Mesodermal cell (in vitro differentiated cells): ENCODE measurements around the gene FILIP1.

Experiments
- H3K27ac ChIP-seq: 2 replicates; pipeline ENCODE4 v1.7.0; 2013; ENCODE audit warnings: mild to moderate bottlenecking, low read depth, low read length, moderate library complexity; ENCODE audit not compliant: severe bottlenecking
- H3K36me3 ChIP-seq: 2 replicates; pipeline ENCODE4 v1.7.1; 2013; ENCODE audit warnings: mild to moderate bottlenecking, low read length, moderate library complexity; ENCODE audit not compliant: control insufficient read depth, insufficient read depth
- H3K4me1 ChIP-seq: one replicate; pipeline ENCODE4 v1.7.1; 2013; ENCODE audit warnings: mild to moderate bottlenecking, low read length; ENCODE audit not compliant: insufficient read depth, control insufficient read depth, poor library complexity, severe bottlenecking
- H3K4me3 ChIP-seq: 2 replicates; pipeline ENCODE4 v1.7.0; 2013; ENCODE audit warnings: low read length, control low read depth, mild to moderate bottlenecking; ENCODE audit not compliant: insufficient read depth, poor library complexity, severe bottlenecking; ENCODE audit errors: extremely low read depth
- H3K9me3 ChIP-seq: 2 replicates; pipeline ENCODE4 v1.7.1; 2013; ENCODE audit warnings: mild to moderate bottlenecking, low read length, moderate library complexity; ENCODE audit not compliant: control insufficient read depth
- WGBS, 2 experiments: methylation state at CpG; one replicate each; pipeline ENCODE4 v1.1.5; 2013; ENCODE audit warnings: missing lambda C conversion rate in 2 of 2; ENCODE audit not compliant: insufficient coverage in 2 of 2; 5-methylcytosine and 5-hydroxymethylcytosine counted together

Gene FILIP1

GRCh38 chr6:75379536-75379935 lies 114.1 kb downstream of the FILIP1 start:
- H3K36me3 ChIP-seq: no peaks in the 10 kb centered on the region
- H3K27ac ChIP-seq: no peak overlapping the region
- peaks cover 19% of the 10 kb centered on the region for H3K4me1 ChIP-seq
- no peak overlapping the region for H3K4me3 ChIP-seq
- no peaks in the 10 kb centered on the region for H3K9me3 ChIP-seq
- WGBS, 2 experiments: 100% methylated on average over 2 of the region's 4 CpGs; no CpG with 5 or more reads in 1 of the 2 experiments

- no peaks in the 10 kb centered on the region for H3K9me3 ChIP-seq
- peaks cover 19% of the 10 kb centered on the region for H3K4me1 ChIP-seq
- no peak overlapping the region for H3K4me3 ChIP-seq
- 30 to 100% methylated on average over 1 to 2 of the region's 2 CpGs for WGBS, 2 experiments
- no peaks in the 10 kb centered on the region for H3K36me3 ChIP-seq
- no peak overlapping the region for H3K27ac ChIP-seq
Measured at GRCh38 chr6:75378101-75378500, 115.5 kb downstream of the FILIP1 start.

GRCh38 chr6:75377386-75377785 lies 116.2 kb downstream of the FILIP1 start:
- H3K27ac ChIP-seq: no peak overlapping the region
- H3K4me3 ChIP-seq: no peak overlapping the region
- no peaks in the 10 kb centered on the region for H3K36me3 ChIP-seq
- H3K4me1 ChIP-seq: peaks cover 18% of the 10 kb centered on the region
- H3K9me3 ChIP-seq: no peaks in the 10 kb centered on the region
- WGBS, 2 experiments: 52 to 86% methylated on average over 1 to 3 of the region's 3 CpGs

- H3K9me3 ChIP-seq: no peaks in the 10 kb centered on the region
- no peak overlapping the region for H3K27ac ChIP-seq
- H3K4me3 ChIP-seq: no peak overlapping the region
- WGBS, 2 experiments: 50 to 88% methylated on average over 1 of the region's 2 CpGs
- peaks cover 12% of the 10 kb centered on the region for H3K4me1 ChIP-seq
- no peaks in the 10 kb centered on the region for H3K36me3 ChIP-seq
Measured at GRCh38 chr6:75376347-75377024, 117.1 kb downstream of the FILIP1 start.

- no peak overlapping the region for H3K4me3 ChIP-seq
- H3K9me3 ChIP-seq: no peaks in the 10 kb centered on the region
- 69 to 81% methylated on average over 3 of the region's 5 CpGs for WGBS, 2 experiments
- H3K36me3 ChIP-seq: no peaks in the 10 kb centered on the region
- H3K27ac ChIP-seq: peak overlapping the region; percentile 20
- peaks cover 12% of the 10 kb centered on the region for H3K4me1 ChIP-seq
Measured at GRCh38 chr6:75374961-75375400, 118.6 kb downstream of the FILIP1 start.

GRCh38 chr6:75372884-75373283 lies 120.7 kb downstream of the FILIP1 start:
- no peaks in the 10 kb centered on the region for H3K9me3 ChIP-seq

GRCh38 chr6:75370011-75370410 lies 123.6 kb downstream of the FILIP1 start:
- Histone ChIP-seq H3K4me3 (no peak overlapping the region), H3K36me3 (no peaks in the 10 kb centered on the region), H3K27ac (no peak overlapping the region), H3K4me1 (no peaks in the 10 kb centered on the region), H3K9me3 (no peaks in the 10 kb centered on the region)
- WGBS, 2 experiments: 86 to 100% methylated on average over 1 of the region's 2 CpGs

More at GRCh38 chr6:75372884-75373283, 120.7 kb downstream of the FILIP1 start:
- peaks cover 6% of the 10 kb centered on the region for H3K4me1 ChIP-seq
- H3K4me3 ChIP-seq: no peak overlapping the region
- no peak overlapping the region for H3K27ac ChIP-seq
- no peaks in the 10 kb centered on the region for H3K36me3 ChIP-seq

- Histone ChIP-seq H3K27ac (no peak overlapping the region), H3K4me3 (no peak overlapping the region), H3K4me1 (no peaks in the 10 kb centered on the region), H3K9me3 (no peaks in the 10 kb centered on the region), H3K36me3 (no peaks in the 10 kb centered on the region)
- 89 to 100% methylated on average over 3 of the region's 3 CpGs for WGBS, 2 experiments
Measured at GRCh38 chr6:75368864-75369402, 124.7 kb downstream of the FILIP1 start.

GRCh38 chr6:75368151-75368779 lies 125.3 kb downstream of the FILIP1 start:
- Histone ChIP-seq H3K9me3 (no peaks in the 10 kb centered on the region), H3K27ac (no peak overlapping the region), H3K4me1 (no peaks in the 10 kb centered on the region), H3K4me3 (no peak overlapping the region), H3K36me3 (no peaks in the 10 kb centered on the region)
- WGBS, 2 experiments: 68 to 88% methylated on average over 3 to 5 of the region's 6 CpGs

GRCh38 chr6:75363304-75363703 lies 130.3 kb downstream of the FILIP1 start:
- Histone ChIP-seq H3K36me3 (no peaks in the 10 kb centered on the region), H3K4me1 (no peaks in the 10 kb centered on the region), H3K27ac (no peak overlapping the region), H3K4me3 (no peak overlapping the region), H3K9me3 (no peaks in the 10 kb centered on the region)
- no CpG with 5 or more reads among the region's 2 CpGs for WGBS, 2 experiments

- Histone ChIP-seq H3K4me3 (no peak overlapping the region), H3K27ac (no peak overlapping the region), H3K36me3 (no peaks in the 10 kb centered on the region), H3K4me1 (peaks cover 5% of the 10 kb centered on the region), H3K9me3 (no peaks in the 10 kb centered on the region)
- 92 to 100% methylated on average over 3 to 4 of the region's 4 CpGs for WGBS, 2 experiments
Measured at GRCh38 chr6:75353644-75354043, 140.0 kb downstream of the FILIP1 start.
